NCI-H2081 treated with DMSO at 0.1 percent for 48 hours (cell line): ENCODE measurements around the gene SLC49A3.
"Not testable (repeated sequence)": the region's sequence is repeated elsewhere in the genome, so short reads cannot be mapped to it uniquely, and the experiment has no call there.

Source experiments
- DNase-seq: peaks from one replicate; lab custom pipeline; 2025; lab: John Stamatoyannopoulos, UW

The SLC49A3 gene

GRCh38 chr4:688854-689681 is at the start of gene SLC49A3:
TSS of gene SLC49A3 (minus strand) at chr4:689151. CDS start at chr4:689127, 24 bp downstream.
- no peak for DNase-seq

- DNase-seq: not testable (repeated sequence)
Measured at GRCh38 chr4:736561-736960, 47.6 kb upstream of the SLC49A3 start.

GRCh38 chr4:735583-735982 is 46.6 kb upstream of the SLC49A3 start:
- DNase-seq: no peak

GRCh38 chr4:734951-735350 is 46.0 kb upstream of the SLC49A3 start:
- no peak for DNase-seq

- DNase-seq: no peak
Measured at GRCh38 chr4:734075-734474, 45.1 kb upstream of the SLC49A3 start.

GRCh38 chr4:733631-733980 is 44.7 kb upstream of the SLC49A3 start:
- DNase-seq: no peak

- no peak for DNase-seq
Measured at GRCh38 chr4:732911-733630, 44.1 kb upstream of the SLC49A3 start.

GRCh38 chr4:732486-732885 is 43.5 kb upstream of the SLC49A3 start:
- no peak for DNase-seq

GRCh38 chr4:731954-732353 is 43.0 kb upstream of the SLC49A3 start:
- not testable (repeated sequence) for DNase-seq

- not testable (repeated sequence) for DNase-seq
Measured at GRCh38 chr4:730946-731904, 42.3 kb upstream of the SLC49A3 start.

GRCh38 chr4:730511-730910 is 41.6 kb upstream of the SLC49A3 start:
- DNase-seq: no peak

- no peak for DNase-seq
Measured at GRCh38 chr4:729336-730315, 40.7 kb upstream of the SLC49A3 start.

- no peak for DNase-seq
Measured at GRCh38 chr4:727576-727975, 38.6 kb upstream of the SLC49A3 start.

- DNase-seq: no peak
Measured at GRCh38 chr4:726838-727237, 37.9 kb upstream of the SLC49A3 start.

GRCh38 chr4:726235-726787 is 37.4 kb upstream of the SLC49A3 start:
- DNase-seq: no peak

GRCh38 chr4:725391-726234 is 36.7 kb upstream of the SLC49A3 start:
- no peak for DNase-seq

GRCh38 chr4:723751-724530 is 35.0 kb upstream of the SLC49A3 start:
- no peak for DNase-seq

GRCh38 chr4:722851-723360 is 34.0 kb upstream of the SLC49A3 start:
- no peak for DNase-seq
